Mammary epithelial cell (primary cell): ENCODE data around the gene HSPA1L.

Experiments used
- CTCF ChIP-seq, 2 donors: IDR thresholded peaks in 1 of 2; conservative IDR thresholded peaks in 1 of 2; 2 replicates each; pipeline ENCODE4 v1.5.1; 2011 to 2012; ENCODE audit warnings: inconsistent platforms in 2 of 2, low read length in 2 of 2, mild to moderate bottlenecking in 2 of 2, control low read depth in 1 of 2, low read depth in 1 of 2; ENCODE audit not compliant: insufficient read depth in 1 of 2; ENCODE audit errors: extremely low read depth in 1 of 2
- EZH2 ChIP-seq: IDR thresholded peaks from 2 replicates; pipeline ENCODE4 v1.6.1; 2012; ENCODE audit warnings: low read length, inconsistent platforms, borderline replicate concordance

- TF ChIP-seq EZH2 (no peak), CTCF (conservative IDR thresholded peaks at IDR 0.05 in 1 of 2, IDR thresholded peaks at IDR 0.05 in 1 of 2; ENCODE audit: extremely low read depth in 1 of 2, insufficient read depth in 1 of 2, low read depth in 1 of 2, low read length in 2 of 2) (no peak)
These were observed 15.8 kb upstream of the HSPA1L start for GRCh38 chr6:31830886-31831335.
